Hematopoietic multipotent progenitor cell treated with erythropoietin and hydrocortisone succinate and interleukin-3 and kit ligand, for 15 days (in vitro differentiated cells): ENCODE data around the gene SMCHD1.
A peak's percentile ranks its signal among the peaks of the same experiment; 100 is the strongest.
"Not testable (repeated sequence)": the region's sequence is repeated elsewhere in the genome, so short reads cannot be mapped to it uniquely, and the experiment has no call there.

Experiments used
- DNase-seq: peaks from one replicate; pipeline ENCODE4 v3.0.0-alpha.2; 2015; ENCODE audit warnings: low spot score

SMCHD1 gene

DNA sequence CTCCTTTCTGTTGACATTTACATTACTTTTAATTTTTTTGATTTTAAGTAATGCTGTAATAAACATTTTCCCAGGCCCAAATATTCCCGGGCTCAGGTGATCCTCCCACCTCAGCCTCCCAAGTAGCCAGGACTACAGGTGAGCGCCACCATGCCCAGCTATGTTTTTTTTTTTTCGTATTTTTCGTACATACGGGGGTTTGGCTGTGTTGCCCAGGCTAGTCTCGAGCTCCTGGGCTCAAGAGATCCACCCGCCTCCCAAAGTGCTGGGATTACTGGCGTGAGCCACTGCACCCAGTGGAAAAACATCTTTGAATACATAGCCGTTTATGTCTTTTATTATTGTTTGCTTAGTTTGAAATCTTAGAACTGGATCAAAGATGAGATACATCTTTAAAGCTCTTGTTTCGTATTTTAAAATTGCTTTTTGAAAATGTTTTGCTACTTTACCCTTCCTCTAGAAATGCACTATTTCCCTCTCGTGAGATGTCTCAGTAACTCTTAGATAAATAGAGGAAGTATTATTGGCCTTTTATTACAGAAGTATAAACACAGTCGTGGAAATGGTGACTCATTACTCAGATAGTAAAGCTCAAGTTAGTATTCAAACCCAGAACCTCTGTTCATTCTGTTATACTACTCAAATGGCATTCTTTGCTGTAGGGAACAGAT is 2.4 kb downstream of the SMCHD1 start:
- DNase-seq: peak; percentile 43

DNA sequence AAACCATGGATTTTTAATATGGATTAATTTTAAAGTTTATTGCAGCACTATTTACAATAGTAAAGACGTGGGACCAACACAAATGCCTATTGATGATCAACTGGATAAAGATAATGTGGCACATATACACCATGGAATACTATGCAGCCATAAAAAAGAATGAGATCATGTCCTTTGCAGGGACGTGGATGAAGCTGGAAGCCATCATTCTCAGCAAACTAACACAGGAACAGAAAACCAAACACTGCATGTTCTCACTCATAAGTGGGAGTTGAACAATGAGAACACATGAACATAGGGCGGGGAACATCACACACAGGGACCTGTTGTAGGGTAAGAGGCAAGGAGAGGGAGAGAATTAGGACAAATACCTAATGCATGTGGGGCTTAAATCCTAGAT is 5.3 kb downstream of the SMCHD1 start:
- DNase-seq: not testable (repeated sequence)

DNA sequence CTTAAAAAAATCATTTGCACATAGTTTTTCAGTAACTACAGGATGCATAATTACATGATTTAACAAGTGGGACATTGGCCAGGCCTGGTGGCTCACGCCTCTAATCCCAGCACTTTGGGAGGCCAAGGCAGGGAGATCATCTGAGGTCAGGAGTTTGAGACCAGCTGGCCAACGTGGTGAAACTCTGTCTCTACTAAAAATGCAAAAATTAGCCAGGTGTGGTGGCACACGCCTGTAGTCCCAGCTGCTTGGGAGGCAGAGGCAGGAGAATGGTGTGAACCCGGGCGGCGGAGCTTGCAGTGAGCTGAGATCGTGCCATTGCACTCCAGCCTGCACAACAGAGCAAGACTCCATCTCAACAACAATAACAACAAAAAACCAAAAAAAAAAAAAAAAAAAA is 6.8 kb downstream of the SMCHD1 start:
- not testable (repeated sequence) for DNase-seq

DNA sequence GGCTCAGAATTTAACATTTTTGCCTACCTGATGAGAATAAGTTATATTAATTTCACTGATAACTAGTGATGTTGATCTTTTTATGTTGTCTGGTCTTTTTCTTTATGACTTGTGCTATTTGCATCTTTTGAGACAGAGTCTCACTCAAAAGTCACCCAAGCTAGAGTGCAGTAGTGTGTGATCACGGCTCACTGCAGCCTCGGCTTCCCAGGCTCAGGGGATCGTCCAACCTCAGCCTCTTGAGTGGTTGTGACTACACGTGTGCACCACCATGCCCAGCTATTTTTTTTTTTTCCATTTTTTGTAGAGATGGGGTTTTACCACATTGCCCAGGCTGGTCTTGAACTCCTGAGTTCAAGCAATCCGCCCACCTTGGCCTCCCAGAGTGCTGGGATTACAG is 7.5 kb downstream of the SMCHD1 start:
- DNase-seq: no peak

DNA sequence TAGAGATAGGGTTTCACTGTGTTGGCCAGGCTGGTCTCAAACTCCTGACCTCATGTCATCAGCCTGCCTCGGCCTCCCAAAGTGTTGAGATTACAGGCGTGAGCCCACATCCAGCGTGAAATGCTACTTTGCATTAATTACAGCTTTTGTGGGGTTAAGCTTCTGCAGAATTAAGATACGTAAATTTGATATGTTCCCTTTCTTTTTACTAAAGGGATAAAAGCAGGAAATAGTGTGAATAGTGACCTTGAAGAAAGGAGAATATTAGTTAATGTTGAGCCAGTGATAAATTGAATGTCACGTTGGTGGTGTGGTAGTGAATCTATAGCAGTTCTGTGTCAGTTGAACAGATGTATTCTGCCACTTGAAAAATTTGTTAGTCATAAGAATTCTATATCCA is 16.9 kb downstream of the SMCHD1 start:
- DNase-seq: no peak

DNA sequence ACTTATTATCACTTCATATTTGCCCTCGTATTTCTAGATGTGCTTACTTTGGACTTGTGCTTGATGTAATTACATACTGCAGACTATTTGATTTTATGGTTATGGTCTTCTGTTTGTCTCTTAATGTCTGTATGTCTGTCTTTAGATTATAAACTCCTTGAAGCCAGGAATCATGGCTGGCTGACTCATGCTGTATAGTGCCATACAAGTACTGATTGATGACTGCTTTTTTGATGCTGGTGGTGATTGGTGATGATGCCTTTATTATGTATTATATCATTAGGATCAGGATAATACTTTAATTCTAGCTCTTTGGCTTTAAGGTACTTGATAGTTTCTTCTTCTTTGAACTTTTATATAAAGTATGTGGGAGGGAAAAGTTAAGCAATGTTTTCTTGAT is 17.3 kb downstream of the SMCHD1 start:
- DNase-seq: no peak

DNA sequence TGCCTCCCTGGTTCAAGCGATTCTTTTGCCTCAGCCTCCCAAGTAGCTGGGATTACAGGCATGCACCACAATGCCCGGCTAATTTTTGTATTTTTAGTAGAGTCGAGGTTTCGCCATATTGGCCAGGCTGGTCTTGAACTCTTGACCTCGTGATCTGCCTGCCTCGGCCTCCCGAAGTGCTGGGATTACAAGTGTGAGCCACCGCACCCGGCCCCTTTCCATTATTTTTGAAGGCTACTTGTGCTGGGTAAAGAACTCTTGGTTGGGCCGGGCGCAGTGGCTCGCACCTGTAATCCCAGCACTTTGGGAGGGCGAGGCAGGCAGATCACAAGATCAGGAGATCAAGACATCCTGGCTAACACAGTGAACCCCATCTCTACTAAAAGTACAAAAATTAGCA is 23.4 kb downstream of the SMCHD1 start:
- DNase-seq: not testable (repeated sequence)

DNA sequence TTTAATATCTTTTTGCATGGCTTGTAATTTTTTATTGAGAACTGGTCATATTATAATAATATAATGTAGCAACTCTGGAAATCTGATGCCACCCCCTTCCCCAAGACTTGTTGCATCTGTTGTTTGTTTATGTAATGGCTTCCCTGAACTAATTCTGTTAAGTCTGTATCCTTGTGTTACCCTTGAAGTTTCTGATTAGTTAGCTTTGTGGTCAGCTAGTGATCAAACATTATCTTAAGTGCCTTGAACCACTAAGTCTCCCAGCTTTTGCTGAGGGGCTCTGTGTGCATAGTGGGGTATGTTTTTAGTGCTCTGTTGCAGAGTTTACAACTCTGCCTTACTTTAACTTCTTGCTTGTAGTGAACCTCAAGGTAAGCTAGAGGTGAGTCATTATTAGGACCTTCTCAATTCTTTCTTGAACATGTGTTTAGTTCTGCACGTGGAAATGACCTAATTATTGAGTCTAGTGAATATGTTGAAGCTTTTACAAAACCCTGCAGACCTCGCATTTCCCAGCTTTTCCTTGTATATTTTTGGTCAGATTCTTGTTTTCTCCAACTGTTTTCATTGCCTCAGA is 24.8 kb downstream of the SMCHD1 start:
- no peak for DNase-seq

DNA sequence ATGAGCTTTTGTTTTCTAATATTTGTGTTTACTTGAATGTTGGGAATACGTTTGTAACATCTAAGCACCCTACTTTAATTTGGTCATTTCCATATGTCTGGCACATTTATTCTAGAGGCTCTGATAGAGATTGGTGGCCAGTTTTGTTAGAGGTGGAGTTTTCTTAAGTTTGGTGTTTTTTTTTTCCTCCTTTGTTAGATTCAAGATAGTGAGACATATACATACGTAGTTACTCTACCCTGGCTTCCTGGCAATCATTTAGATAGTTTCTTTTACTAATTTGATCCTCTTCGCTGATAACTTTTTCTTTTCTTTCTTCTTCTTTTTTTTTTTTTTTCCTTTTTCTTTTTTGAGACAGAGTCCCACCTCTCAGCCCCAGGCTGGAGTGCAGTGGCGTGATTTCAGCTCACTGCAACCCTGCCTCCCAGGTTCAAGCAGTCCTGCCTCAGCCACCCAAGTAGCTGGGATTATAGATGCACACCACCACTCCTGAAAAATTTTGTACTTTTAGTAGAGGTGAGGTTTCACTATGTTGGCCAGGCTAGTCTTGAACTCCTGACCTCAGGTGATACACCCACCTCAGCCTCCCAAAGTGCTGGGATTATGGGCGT is 26.6 kb downstream of the SMCHD1 start:
- DNase-seq: no peak

DNA sequence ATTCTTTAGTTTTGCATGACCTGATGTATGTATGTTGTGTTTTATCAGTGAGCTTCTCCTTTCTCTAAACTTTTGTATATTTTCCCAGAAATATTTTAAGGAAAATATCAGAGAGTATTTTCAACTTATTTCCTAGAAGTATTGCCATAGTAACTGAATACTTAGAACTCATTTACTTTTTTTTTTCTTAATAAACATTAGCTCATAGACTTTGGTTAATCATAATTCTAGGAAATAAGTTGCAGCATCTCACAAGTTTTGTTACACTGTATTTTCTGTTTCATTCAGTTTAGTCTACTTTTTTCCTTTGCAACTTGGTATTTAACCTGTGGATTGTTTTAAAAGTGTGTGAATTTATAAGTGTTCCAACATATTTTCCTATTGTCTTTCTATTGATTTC is 27.5 kb downstream of the SMCHD1 start:
- no peak for DNase-seq

DNA sequence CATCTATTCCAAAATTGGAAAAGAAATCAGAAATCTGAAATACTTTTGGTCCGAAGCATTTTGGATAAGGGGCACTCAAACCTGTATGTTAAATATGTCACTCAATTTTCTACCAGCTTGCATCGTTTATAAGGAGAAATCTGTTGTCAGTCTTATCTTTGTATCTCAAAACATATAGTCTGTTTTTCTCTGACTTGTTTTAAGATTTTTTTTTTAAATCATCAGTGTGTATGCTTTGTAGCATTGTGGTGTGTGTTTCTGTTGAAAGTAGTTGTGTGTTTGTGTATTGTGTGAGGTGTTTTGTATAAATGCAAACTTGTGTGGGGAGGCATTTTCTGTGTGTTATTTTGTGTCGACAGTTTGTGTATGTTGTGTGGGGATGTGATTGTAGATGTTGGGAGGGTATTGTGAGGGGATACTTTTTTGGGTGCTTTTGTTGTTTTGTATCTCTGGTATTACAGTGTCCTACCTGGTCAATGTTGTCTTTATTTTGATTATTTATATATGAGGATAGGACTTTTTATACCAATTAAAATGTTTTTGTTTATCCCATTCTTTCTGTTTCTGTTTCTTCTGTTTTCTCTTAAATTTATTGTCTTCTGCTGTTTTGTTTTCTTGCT is 30.9 kb downstream of the SMCHD1 start:
- no peak for DNase-seq

DNA sequence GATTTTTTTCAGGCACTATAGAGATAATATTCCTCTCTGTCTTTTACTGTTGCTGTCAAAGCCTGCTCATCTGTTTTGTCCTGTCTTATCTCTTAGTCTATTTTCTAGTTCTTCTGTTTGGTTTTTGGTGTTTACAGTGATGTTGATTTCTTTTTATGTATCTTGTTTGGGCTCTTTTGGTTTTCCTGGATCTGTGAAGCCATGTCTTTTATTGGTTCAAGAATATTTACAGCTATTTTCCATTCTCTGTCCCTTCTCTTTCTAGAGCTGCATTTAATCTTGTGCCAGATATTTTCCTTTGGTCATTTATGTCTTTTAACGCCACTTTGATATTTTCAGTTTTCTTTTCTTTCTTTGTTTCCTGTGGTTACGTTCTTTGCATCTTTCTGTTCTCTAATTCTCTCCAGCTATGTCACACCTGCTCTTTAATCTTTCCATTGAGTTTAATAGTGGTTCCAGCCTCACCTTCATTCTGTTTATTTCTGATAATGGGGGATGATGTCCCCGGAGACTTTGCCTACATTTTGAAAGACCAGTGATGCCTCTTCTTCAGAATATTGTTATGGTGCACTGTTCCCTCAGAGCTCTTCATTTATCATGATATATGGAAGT is 32.0 kb downstream of the SMCHD1 start:
- DNase-seq: no peak

DNA sequence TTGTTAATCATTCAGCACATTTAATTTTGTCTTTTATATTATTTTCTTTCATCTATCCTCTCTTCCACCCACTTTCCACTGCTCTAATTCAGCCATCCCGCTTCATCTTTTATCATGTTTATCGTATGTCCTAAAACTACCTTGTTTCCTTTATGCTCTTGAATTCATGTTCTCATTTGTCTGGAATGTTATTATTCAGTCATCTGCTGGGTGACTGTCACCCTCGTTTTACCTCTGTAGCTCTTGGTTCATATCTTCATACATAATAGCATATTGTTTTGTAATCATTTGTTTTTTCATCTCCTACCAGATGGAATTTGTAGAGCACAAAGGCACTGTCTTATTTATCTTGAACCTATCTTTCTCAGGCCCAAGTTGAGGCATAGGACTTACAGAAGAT is 37.0 kb downstream of the SMCHD1 start:
- DNase-seq: no peak

DNA sequence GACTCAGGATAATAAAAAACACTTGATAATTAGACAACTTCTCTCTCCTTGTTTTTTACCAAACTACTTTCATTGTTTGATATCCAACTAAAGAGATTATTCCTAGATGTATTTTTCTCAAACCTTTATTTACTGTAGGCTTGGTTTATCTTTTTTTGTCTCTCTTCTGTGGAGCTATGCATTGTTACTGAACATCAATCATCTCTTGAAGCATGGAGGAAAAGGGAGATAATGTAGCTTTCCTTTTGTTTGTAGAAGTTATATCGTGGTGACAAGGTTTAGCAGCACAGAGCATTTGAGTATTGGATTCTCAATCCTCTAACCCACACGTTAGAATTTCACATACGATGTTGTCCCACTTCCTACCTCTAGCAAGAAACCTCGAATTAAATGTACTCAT is 41.7 kb downstream of the SMCHD1 start:
- no peak for DNase-seq

DNA sequence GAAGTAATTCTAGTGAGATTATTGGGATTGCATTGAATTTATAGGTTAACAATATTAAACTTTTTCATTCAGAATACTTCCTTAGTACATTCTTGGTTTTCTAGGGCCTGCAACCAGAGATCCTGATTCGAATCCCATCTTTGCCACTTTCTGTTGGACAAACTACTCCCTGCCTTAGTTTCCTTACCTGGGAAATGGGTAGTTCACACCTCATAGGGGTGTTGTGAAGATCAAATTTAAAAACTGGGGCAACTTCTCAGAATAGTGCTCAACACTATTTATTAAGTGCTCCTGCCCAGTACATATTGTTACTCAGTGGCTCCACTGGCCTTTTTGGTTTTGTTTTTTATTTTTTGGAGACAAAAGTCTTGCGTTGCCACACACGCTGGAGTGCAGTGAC is 43.5 kb downstream of the SMCHD1 start:
- DNase-seq: no peak

DNA sequence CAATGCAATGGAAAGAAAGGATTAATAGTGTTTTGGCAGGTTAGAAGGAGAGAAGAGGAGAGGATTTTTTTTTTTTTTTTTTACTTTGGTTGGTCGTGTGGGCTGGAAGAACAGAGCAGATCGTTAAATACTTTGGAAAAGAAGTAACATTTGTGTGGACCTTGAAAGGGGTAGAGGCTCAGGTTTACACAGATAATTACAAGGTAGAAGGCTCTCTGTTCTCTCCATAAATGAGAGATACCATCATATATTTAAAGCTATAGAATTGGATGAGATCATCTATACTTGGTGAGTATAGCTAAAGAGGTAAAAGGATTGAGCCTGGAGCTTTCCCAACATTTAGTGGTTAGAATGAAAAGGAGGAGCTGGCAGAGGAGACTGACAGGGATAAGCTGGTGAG is 49.0 kb downstream of the SMCHD1 start:
- DNase-seq: no peak

DNA sequence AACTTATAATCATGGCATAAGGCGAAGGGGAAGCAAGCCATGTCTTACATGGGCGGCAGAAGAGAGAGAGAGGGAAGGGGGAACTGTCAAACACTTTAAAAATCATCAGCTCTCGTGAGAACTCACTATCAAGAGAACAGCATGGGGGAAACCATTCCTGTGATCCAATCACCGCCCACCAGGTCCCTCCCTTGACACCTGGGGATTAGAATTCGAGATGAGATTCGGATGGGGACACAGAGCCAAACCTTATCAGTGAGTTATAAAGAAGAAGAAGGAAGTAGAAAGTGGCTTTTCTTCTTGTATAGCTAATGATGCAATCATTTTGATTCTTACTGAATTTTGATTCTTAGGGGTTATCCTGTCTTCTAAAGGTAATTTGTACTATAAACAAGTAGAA is 51.4 kb downstream of the SMCHD1 start:
- DNase-seq: no peak

DNA sequence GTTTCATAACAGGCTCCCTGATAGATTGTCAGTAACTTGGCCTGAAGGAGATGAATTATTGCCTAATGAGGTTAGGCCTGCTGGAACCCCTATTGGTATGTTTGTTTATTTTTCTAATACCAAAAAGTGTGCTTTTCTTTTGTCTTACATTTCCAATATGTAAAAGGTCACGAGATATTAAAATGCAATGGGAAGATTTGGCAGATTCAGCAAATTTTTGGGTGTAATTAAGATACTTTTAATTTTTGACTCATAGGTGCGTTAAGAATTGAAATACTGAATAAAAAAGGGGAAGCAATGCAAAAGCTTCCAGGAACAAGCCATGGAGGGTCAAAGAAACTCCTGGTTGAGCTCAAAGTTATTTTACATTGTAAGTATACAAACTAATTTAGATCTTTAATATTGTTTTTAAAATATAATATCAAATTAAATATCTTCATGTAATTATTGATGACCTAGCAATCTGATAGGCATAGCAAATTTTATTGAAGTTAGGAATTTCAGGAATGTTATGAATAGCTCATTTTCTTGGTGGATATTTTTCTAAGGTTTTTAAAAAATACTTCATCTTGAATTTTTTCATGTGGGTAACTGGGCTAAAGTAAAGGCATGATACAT is 52.1 kb downstream of the SMCHD1 start:
- no peak for DNase-seq

DNA sequence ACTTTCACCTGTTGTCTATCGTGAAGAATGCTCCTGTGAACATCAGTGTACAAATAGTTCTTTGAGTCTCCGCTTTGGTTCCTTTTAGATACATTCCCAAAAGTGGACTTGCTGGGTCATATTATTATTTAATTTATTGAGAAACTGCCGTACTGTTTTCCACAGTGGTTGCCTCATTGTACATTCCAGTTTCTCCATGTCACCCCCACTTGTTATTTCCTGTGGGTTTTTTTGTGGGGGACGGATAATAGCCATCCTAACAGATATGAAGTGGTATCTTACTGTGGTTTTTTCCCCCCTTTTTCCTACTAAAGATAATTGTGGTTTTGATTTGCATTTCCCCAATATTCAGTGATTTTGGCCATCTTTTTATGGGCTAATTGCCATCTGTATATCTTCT is 53.8 kb downstream of the SMCHD1 start:
- DNase-seq: no peak

DNA sequence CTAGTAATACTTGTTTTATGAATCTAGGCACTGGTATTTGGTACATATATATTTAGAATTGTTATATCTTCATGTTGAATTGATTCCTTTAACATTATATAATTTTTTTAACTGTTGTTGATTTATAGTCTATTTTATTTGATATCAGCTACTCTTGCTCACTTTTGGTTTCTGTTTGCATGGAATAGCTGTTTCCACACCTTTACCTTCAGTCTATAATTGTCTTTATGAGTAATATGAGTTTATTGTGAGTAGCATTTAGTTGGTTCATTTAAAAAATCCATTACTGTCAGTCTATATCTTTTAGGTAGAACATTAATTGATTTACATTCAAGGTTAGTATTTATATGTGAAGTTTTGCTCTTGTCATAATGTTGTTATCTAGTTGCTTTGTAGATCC is 58.6 kb downstream of the SMCHD1 start:
- no peak for DNase-seq

DNA sequence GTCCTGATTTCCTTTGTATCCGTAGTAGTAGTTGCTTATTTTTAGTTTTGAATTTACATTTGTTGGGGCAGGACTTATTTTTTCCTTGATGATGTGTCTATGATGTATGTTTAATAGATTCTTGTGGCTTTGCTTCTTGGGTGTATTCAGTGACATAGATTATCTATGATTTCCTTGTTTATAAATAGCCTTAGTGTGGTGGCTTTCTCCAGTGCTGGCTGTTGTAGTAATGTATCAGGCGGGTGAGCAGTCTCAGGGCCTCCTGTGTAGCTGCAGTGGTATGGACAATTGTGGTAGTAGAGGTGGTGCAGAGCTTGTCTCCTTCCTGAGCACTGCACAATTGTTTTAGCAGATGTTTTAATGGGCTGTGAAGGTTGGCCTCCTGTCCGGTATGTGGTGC is 60.5 kb downstream of the SMCHD1 start:
- DNase-seq: no peak
